K562 (cell line): ENCODE data around the gene OPRM1. TPM values are rescaled to one million over a fixed set of nuclear protein-coding genes. Genes with fewer than 3 reads are reported as not detected.

ENCODE experiments used
- MGA ChIP-seq: fragments of 450-650 bp; IDR thresholded peaks from 2 replicates; pipeline ENCODE4 v1.6.1; 2016; ENCODE audit warnings: mild to moderate bottlenecking, moderate library complexity
- polyA plus RNA-seq, 8 experiments: library from polyadenylated mRNA; depleted of rRNA in 4 of 8; stranded (reverse) in 5 of 8; unstranded in 3 of 8; fragments of >200 nt; fragmentation: Nextera tagmentation in 2 of 8; fragmentation: Illumina TruSeq in 1 of 8; extraction: Ambion mirVana in 2 of 8; extraction: Trizol in 1 of 8; gene quantifications; 2 replicates each; pipeline versions ENCODE4 v1.2.1 to v1.2.3, GENCODE V29; 2011 to 2014; ENCODE audit warnings: inconsistent platforms in 1 of 8, missing spikeins in 1 of 8
- total RNA-seq, 7 experiments: library from RNA; depleted of rRNA in 6 of 7; stranded (reverse); fragments of >200 nt in 6 of 7; fragmentation: Illumina TruSeq in 2 of 7; extraction: Trizol in 2 of 7; gene quantifications; 2 replicates each; pipeline versions ENCODE4 v1.2.1 to v1.2.3, GENCODE V29; 2011 to 2021; ENCODE audit warnings: low replicate concordance in 1 of 7

The OPRM1 gene
- total and polyA plus RNA-seq, 9 of the 15 experiments (the other 6 are each of a cell fraction or from before 2014, with no cell fraction given), result not detected

- no peak for TF ChIP-seq MGA
Measured at GRCh38 chr6:154289818-154290508, 250.9 kb downstream of the OPRM1 start (continued).
